Gastrocnemius medialis (tissue), 4 donors: ENCODE measurements around the gene MANF.

ENCODE experiments used
- POLR2A ChIP-seq, 2 donors: fragments of 450-650 bp; IDR thresholded peaks; one replicate each; pipeline ENCODE4 v1.6.1; 2017; ENCODE audit warnings: antibody characterized with exemption in 2 of 2, mild to moderate bottlenecking in 2 of 2, moderate library complexity in 2 of 2
- TF ChIP-seq, protein P1 (sequence below), 5 experiments: fragments of 450-650 bp in 3 of 5; fragments of 200-600 bp in 2 of 5; sonication (generic) in 2 of 5; IDR thresholded peaks in 4 of 5; conservative IDR thresholded peaks in 1 of 5; 1 replicate in 4 of 5; 2 replicates in 1 of 5; pipeline ENCODE4 v1.5.1; 2016 to 2019; ENCODE audit warnings: antibody characterized with exemption in 5 of 5, mild to moderate bottlenecking in 3 of 5, moderate library complexity in 3 of 5

GRCh38 chr3:51408813-51409212 is 23.7 kb downstream of the MANF start:
- TF ChIP-seq, protein P1, sequence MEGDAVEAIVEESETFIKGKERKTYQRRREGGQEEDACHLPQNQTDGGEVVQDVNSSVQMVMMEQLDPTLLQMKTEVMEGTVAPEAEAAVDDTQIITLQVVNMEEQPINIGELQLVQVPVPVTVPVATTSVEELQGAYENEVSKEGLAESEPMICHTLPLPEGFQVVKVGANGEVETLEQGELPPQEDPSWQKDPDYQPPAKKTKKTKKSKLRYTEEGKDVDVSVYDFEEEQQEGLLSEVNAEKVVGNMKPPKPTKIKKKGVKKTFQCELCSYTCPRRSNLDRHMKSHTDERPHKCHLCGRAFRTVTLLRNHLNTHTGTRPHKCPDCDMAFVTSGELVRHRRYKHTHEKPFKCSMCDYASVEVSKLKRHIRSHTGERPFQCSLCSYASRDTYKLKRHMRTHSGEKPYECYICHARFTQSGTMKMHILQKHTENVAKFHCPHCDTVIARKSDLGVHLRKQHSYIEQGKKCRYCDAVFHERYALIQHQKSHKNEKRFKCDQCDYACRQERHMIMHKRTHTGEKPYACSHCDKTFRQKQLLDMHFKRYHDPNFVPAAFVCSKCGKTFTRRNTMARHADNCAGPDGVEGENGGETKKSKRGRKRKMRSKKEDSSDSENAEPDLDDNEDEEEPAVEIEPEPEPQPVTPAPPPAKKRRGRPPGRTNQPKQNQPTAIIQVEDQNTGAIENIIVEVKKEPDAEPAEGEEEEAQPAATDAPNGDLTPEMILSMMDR (IDR thresholded peaks at IDR 0.05 in 4 of 5, conservative IDR thresholded peaks at IDR 0.05 in 1 of 5), result no peak
- TF ChIP-seq POLR2A (IDR thresholded peaks at IDR 0.05), result no peak
